Measurements from ENCODE around the gene GLT1D1. TPM values are rescaled to one million over a fixed set of nuclear protein-coding genes. Genes with fewer than 3 reads are reported as not detected.

GLT1D1 gene
- total and polyA plus RNA-seq, 2 experiments from 2014 or later, result 1.4 to 4.4 TPM

- TF ChIP-seq ZNF462 (CRISPR knock-in tag; IDR thresholded peaks at IDR 0.05), result no peak
- TF ChIP-seq STAT1 (IDR thresholded peaks at IDR 0.05; ENCODE audit: unreplicated experiment), result no peak
- no peak for TF ChIP-seq EZH2 (IDR thresholded peaks at IDR 0.05; ENCODE audit: low read depth, unreplicated experiment)
- TF ChIP-seq ETS1 (IDR thresholded peaks at IDR 0.05), result no peak
- TF ChIP-seq ZNF331 (CRISPR knock-in tag; IDR thresholded peaks at IDR 0.05; ENCODE audit: low read depth), result no peak
Measured at GRCh38 chr12:128813883-128814282, 39.4 kb upstream of the GLT1D1 start (continued).

GRCh38 chr12:128814411-128815261, 38.6 kb upstream of the GLT1D1 start:
- Histone ChIP-seq H3K27me3 (ENCODE audit: insufficient read depth) (no peaks in the 10 kb centered on the region), H3K4me3 (no peak overlapping the region), H3K27ac (ENCODE audit: low read depth) (no peak overlapping the region), H4K20me1 (replicated peaks; ENCODE audit: insufficient read depth) (peaks cover 24% of the 10 kb centered on the region), H2AFZ (no peak overlapping the region), H3K36me3 (ENCODE audit: insufficient read depth) (no peaks in the 10 kb centered on the region), H3K9me2 (ENCODE audit: insufficient read depth) (no peaks in the 10 kb centered on the region), H3K4me2 (no peak overlapping the region), H3K79me2 (replicated peaks; ENCODE audit: insufficient read depth) (peaks cover 93% of the 10 kb centered on the region), H3F3A (replicated peaks; ENCODE audit: low read depth) (no peaks in the 10 kb centered on the region), H3K4me1 (ENCODE audit: insufficient read depth) (peaks cover 5% of the 10 kb centered on the region; the same call in 1 of the 2 replicates)
- DNase-seq (ENCODE audit: low spot score) (no peak), ATAC-seq (no peak)
- no peak overlapping the region for H3K4me3 Mint-ChIP-seq
- peaks cover 1% of the 10 kb centered on the region for H3K27me3 Mint-ChIP-seq (ENCODE audit: insufficient read depth, low read depth, poor library complexity)
- H3K36me3 Mint-ChIP-seq (ENCODE audit: low read depth), result peaks cover 35% of the 10 kb centered on the region
- no peak overlapping the region for H3K27ac Mint-ChIP-seq
- H3K9me3 Mint-ChIP-seq, result peaks cover 88% of the 10 kb centered on the region
- peaks cover 24% of the 10 kb centered on the region for H3K4me1 Mint-ChIP-seq
- no peak for TF ChIP-seq CREB1 (CRISPR knock-in tag; IDR thresholded peaks at IDR 0.05; ENCODE audit: low read depth)
- no peak for TF ChIP-seq CTCF (conservative IDR thresholded peaks at IDR 0.05; ENCODE audit: low read depth in 2 of 2)
- TF ChIP-seq EZH2 (IDR thresholded peaks at IDR 0.05; ENCODE audit: low read depth, unreplicated experiment), result no peak
- TF ChIP-seq ETS1 (IDR thresholded peaks at IDR 0.05), result no peak
